NCI-H187 (cell line): Measurements from ENCODE around the gene CFAP251.
"Not testable (repeated sequence)": the region's sequence is repeated elsewhere in the genome, so short reads cannot be mapped to it uniquely, and the experiment has no call there.

Experiments
- DNase-seq, 2 experiments: peaks; one replicate each; lab custom pipeline; 2025; lab: John Stamatoyannopoulos, UW

CFAP251 gene

DNA sequence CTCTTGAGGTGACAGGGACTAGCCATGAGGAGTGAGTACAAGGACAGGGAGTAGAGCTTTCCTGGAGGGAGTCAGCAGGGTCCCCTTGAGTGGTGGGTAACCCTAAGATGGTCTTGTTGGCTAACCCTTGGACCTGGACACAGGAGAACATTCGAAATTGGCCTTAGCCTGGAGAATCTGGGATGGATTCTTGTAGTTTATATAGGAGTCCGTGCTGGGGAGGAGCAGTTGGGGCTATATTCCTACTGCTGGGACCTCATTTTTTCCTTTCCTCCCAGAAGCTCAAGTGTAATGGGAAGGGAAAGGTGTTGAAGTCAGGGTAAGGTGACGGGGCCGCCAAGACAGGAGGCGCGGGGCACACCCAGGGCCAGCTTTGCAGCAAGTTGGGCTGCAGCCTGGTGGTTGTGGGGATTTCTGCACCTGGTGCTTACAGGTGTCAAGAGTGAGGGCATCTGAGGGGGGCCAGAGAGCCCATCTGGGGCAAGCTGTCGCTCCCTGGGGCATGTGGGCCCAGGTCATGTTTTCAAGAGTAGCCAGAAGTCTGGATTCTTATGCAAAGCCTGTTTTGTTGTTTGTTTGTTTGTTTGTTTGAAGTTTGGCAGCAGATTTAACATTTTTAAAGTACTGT lies 108.4 kb downstream of the CFAP251 start:
- no peak for DNase-seq

DNA sequence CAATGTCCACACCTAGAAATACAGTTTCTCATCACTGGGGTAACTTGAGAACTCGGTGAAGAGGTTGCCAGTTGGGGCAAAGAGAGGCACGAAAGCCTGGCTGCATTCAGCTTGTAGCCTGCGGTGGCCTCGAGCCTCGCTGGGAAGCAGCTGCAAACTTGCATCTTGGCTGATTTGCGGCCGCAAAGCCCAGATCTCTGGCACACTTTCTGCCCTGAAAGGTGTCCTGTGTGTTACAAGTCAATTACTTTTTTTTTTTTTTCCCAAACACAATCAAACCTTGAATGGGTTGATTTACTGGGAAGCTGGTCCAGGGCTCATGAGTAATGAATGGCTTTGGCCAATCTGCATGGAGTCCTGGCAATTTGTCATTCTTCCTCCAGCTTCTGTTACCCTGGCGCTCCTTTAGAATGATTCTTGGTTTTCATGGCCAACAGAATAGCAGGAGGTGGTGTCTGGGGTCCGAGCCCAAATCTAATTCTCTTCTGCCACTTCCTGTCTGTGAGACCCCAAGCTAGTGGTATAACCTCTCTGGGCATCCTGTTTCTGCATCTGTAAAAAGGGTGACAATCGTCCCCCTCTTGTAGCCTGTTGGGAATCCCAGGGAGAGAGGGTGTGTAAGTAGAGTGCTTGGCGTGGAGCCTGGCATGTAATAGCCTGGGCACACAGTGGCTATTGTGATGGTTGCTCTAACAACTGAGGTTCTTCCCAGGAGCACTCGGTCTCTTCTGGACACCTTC lies 109.9 kb downstream of the CFAP251 start:
- no peak for DNase-seq

DNA sequence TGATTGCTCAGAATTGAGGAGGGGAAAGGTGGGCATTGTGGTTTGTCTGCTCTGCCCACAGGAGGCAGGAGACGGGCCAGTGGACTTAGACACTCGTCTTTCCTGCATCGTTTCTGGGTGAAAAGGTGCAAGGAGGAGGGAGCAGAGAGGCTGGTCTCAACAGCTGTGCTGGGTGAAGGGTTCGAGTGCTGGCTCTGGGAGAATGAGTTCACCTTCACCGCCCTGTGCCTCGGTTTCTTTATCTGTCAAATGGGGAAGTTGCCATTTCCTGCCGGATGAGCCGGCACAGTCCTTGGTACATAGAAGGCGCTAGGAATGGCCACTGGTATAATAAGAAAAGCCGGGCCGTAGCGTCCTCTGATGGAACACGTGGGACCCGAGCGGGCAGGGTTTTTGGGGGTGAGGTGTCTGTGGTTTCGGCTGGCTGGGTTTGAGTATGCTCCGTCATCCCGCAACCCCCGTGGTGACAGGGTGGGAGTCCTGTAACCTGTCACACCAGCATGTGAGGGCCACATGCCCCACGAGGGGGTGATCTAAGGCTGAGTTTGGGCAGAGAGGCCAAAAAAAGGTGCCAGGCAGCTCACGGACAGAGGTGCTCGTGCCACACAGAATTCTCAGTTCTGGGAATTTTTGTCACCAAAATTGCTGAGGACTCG lies 110.6 kb downstream of the CFAP251 start:
- no peak for DNase-seq

DNA sequence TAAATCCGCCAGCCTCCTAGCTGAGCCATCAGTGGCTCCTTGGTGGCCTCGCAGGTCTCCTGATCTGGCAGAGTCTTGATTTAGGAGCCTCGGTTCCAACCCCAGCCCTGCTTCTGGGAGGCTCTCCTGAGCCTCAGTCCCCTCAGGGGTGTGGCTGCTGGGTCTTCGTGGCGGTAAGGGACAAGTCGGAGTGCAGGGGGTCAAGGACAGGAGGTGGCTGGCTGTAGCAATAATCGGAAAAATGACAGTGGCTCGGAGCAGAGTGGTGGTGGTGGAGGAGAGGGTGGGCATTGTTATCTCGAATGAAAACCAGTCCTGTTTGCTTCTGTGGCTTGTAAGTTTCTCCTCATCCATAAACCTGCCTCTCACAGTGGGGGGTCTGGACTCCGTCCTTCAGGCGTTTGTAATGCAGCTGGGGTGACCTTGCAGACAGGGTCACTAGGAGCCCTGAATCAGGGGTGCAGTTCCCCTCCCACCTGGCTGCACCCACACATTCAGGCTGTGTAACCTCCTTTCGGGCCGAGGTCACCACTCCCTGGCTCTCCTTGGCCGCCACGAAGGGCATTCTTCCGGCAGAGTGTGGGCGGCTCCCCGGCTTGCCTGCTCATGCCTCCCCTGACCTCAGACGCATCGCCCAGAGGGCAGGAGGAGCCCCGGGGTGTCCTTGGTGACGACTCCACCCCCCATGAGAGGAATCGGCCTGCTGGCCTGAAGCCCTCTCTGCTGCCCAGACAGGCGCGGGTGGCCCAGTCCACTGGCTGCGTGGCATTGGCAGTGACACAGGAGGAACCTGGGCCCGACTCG lies 111.4 kb downstream of the CFAP251 start:
- DNase-seq = no peak

DNA sequence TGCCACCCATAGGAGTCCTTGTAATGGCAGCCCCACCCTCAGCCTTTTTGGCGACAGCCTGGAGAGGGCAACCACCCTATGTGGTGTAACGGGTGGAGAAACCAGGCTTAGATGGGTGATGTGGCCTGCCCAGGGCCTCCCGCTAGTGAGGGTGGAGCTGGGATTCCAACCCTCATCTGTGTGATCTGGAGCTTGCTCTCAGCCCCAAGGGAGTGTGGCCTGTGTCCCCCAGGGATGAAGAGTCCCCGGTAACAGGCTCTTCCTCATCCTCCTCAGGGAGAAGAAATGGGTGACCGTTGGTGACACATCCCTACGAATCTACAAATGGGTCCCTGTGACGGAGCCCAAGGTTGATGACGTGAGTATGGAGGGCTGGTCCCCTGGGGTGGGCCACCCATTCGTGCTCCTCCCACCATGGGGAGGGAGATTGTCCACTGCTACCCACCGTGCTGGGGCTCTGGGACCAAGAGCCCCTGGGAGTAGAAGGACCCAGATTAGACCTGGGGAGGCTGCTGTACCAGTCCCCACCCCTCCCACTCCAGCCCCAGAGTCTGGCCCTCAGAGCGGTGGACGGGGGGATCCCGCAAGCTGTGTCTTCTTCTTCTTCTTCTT lies 112.1 kb downstream of the CFAP251 start:
- DNase-seq = no peak

DNA sequence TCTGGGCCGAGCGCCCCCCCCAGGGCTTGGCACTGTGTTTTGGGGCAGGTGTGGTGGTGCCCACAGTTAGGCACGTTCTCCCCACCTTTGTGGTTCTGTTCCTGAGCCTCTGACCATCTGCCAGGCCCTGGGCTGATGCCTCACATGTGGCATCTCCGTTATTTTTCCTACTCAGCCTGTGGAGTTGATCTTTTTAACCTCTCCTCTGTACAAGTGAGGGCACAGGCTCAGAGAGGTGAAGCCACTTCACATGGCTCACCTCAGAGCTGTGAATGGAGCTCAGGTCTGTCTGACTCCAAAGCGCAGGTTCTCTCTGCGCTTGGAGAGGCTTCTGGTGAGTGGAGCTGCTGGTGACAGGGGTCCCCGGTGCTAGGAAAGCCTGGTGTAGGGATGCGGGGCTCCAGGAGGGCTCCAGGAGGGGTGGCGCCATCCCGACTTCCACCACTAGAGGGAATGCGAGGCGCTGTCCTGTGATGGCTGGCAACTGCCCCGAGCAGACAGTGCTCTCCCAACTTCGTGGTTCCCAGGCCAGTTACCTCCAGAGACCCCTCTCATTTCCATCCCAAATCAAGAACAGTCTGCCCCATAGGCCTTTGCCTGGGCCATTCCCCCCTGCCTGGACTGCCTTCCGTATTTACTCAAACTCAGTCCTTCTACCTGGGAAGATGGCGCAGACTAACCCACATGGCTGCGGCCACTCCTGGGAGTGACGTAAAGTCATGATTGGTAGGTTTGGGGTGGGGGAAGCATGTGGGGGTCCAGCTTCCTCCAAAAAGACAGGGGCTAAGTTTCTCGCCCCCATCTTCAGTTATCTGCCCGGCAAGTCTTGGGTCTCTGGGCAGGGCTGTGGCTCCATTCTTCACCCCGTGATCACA lies 113.2 kb downstream of the CFAP251 start:
- peak in 1 of 2 experiments; percentile 16 for DNase-seq

DNA sequence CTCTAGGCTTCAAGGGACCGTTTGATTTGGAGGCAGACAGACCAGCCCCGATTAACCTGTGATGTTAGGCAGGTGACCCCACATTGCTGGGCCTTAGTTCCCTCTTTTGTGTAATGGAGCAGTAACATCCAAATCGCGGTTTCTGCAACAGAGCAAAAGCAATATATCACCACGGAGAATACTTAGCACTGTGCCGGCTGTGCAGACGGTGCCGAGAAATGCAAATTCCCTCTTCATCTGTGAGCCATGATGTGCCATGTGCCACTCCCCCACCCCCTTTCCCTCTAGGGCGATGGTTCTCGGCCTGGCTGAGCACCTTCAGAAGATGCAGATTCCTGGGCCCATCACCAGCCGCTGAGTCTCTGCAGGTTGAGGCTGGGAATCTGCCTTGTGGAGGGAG lies 114.2 kb downstream of the CFAP251 start:
- DNase-seq = no peak

DNA sequence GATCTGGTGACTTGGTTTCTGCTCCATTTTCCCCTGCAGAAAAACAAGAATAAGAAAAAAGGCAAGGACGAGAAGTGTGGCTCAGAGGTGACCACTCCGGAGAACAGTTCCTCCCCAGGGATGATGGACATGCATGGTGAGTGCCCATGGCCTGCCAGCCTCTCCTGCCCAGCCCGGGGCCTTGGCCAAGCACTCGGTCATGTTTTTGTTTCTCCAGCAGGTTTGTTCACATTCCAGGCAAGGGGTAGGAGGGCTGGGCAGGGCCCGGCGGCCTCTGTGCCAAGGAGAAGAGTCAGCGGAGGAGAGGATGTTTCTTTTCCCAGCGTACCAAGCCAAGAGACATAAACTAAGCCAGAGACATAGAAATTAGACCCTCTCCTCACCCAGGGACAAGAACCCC lies 116.9 kb downstream of the CFAP251 start:
- DNase-seq = no peak

DNA sequence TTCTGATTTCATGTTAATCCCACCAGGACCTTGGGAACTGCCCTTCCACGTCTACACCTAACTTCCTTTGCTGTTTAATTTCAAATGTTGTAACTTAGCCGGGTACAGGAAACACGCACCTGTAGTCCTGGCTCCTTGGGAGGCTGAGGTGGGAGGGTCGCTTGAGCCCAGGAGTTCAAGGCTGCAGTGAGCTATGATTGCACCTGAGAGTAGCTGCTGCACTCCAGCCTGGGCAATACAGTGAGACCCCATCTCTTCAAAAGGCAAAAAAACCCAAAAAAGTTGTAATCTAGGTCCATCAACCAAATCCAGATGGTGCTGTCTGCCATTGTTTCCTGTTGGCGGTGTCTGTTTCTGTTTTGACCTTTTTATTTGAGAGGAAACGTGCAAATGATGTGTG lies 117.8 kb downstream of the CFAP251 start:
- DNase-seq = no peak

DNA sequence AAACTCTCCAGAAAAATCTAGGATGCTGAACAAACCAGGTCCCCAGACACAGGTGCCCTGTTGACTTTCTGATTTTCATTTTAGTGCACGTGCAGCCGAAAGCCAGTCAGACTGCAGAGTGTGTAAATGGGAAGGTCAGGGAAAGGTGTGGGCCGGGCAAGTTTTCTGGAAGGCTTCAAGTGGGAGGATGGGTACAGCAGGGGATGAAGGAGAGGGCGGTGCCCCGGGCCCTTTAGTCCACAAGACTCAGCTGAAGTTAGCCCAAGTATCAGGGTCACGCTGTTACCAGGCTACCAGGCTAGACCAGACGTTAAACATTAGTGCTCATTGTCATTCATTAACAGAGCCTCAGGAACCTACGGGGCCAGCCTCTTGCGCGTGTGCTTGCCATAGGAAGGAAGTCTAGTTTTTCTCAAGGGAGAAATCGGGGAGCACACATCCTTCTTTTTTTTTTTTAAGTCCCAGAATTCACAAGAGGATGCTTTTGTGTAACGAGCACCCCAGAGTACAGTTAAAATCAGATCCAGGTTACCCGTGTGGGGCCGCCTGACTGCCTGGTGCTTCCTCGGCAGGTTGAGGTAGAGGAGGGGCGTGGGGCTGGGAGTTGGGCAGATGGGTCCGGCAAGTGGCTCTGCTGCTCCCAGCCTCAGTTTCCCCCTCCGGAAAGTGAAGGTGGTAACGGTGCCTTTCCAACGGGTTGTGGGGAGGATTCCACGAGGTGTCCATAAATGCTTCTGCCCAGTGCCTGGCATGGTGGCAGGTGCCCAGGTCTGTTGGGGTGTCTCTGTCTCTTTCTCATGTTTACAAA lies 122.4 kb downstream of the CFAP251 start:
- DNase-seq = no peak

DNA sequence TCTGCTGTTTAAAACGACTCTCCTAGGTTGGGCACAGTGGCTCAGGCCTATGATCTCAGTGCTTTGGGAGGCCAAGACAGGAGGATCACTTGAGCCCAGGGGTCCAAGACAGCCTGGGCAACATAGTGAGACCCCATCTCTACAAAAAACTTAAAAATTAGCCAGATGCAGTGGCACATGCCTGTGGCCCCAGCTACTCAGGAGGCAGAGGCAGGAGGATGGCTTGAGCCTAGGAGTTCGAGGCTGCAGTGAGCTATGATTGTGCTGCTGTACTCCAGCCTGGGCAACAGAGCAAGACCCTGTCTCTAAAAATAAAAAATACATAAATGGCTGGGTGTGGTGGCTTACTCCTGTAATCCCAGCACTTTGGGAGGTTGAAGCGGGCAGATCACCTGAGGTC lies 123.1 kb downstream of the CFAP251 start:
- DNase-seq = not testable (repeated sequence)

DNA sequence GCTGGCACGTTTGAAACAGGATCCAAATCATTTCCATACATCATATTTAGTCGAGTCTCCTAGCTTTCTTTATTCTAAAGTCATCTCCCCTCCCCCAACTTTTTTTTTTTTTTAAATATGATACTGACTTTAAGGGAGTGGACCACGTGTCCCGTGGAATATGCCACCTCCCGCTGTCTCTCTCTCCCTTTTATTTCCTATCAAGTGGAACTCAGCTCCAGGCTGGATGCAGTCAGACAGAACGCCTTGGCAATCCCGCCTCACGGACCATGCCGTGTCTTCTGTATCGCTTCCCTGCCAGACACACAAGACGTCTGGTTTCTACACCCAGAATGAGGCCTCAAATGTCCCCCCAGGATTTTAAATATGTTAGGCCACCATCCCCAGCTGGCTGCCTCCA lies 124.5 kb downstream of the CFAP251 start:
- no peak for DNase-seq

DNA sequence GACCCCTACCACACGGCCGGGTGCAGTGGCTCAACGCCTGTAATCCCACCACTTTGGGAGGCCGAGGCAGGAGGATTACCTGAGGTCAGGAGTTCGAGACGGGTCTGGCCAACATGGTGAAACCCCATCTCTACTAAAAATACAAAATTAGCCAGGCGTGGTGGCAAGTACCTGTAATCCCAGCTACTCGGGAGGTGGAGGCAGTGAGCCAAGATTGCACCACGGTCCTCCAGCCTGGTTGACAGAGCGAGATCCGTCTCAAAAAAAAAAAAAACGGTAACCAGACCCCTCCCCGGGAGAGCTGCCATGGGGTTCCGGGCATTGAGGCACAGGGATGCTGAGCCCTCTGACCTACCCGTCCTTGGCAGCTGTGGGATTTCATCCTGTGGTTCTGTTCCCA lies 125.1 kb downstream of the CFAP251 start:
- no peak for DNase-seq

DNA sequence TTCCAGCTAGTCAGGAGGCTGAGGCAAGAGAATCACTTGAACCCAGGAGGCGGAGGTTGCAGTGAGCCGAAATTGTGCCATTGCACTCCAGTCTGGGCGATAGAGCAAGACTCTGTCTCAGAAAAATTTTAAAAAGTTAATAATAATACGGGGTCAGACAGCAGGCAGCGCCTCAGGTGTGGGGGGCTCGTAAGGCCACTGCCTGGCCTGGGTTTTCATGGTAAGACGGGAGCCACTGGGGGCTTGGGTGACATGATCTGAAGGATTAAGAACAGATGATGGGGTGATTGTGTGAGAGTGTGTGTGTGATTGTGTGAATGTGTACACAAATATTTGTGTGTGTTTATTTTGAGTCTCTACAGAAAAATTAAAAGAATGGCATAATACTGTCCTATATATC lies 126.9 kb downstream of the CFAP251 start:
- DNase-seq = no peak

DNA sequence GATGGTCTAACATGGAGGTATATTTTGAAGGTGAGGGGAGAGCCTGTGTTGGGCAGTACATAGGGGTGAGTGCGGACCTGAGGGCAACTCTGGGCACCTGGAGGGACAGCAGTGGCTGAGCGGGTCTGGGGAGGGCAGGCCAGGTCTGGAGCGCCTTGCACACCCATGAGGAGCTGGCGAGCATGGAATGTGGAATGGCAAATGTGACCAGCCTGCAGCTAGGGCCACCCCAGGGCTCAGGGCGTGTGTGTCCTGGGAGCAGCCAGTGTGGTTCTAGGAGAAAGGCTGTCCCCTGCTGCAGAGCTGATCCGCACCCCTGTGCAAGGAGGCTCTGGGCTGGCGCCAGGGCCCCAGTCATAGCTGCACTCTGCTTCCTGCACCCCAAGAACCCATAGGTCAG lies 127.8 kb downstream of the CFAP251 start:
- no peak for DNase-seq

DNA sequence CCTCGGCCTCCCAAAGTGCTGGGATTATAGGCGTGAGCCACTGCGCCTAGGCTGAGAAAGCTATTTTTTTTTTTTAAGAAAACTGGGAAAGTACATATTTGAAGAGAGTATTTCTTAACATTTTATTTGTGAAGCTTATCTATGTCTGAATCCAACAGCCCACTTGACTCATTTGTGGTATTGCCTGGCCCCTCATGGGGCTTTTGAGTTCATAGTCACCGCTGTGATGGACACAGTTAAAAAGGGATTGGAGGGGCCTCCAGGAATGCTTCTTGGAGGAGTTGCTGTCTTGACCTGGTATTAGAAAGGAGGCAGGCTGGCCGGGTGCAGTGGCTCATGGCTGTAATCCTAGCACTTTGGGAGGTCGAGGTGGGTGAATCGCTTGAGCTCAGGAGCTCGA lies 129.8 kb downstream of the CFAP251 start:
- no peak for DNase-seq

DNA sequence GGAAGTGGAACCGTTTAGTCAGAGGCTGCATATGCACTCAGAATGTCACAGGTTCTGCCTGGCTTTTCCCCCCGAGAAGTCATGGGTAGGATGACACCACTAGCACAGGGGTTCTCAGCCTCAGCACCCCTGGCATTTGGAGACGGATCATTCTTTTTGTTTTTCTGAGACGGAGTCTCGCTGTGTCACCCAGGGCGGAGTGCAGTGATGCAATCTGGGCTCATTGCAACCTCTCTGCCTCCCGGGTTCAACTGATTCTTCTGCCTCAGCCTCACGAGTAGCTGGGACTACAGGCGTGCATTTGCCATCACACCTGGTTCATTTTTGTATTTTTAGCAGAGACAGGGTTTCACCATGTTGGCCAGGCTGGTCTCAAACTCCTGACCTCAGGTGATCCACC lies 131.4 kb downstream of the CFAP251 start:
- DNase-seq = no peak

DNA sequence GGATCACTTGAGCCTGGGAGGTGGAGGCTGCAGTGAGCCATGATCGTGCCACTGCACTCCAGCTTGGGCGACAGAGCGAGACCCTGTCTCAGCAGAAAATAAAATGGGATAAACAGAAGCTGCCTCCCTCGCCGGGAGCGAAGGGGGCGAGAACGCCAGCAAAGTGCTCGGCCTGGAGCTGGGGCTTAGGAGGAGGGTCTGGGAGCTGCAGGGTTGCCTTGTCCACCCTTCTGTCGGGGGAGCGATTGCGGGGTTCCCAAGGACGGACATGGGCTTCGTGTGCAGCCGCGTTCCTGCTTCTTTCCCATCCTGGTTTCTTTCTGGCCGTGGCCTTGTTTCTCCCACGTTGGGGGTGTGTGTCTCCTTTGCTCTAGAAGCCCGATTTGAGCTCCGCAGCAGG lies 132.3 kb downstream of the CFAP251 start:
- DNase-seq = no peak

DNA sequence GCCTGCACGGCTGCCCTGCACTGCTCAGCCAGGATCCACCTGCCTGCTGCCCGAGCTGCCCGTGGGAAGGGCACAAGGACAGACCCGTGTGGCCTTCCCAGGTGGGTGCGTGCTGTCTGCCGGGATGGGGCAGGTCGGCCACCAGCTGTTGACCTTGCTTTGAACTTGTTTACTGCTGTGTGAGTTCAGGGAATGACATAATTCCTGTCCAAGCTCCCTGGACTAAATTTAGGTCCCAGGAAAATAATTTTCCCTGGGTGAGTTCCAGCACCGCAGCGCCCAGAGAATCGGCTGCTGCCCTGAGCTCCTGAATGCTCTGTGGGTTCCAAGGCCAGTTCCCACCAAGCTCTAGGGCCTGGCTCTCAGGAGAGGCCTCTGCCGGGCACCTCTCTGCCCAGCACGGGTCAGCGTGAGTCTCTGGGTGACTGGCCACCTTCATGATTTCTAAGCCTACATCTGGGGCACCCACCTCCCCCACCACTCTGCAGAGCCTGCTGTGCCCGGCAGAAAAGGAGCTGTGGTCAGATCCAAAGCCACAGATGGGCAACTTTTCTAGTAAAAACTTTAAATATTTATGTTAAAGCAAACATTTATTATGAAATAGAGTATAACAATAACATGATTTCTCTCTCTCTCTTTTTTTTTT lies 133.0 kb downstream of the CFAP251 start:
- DNase-seq = no peak

DNA sequence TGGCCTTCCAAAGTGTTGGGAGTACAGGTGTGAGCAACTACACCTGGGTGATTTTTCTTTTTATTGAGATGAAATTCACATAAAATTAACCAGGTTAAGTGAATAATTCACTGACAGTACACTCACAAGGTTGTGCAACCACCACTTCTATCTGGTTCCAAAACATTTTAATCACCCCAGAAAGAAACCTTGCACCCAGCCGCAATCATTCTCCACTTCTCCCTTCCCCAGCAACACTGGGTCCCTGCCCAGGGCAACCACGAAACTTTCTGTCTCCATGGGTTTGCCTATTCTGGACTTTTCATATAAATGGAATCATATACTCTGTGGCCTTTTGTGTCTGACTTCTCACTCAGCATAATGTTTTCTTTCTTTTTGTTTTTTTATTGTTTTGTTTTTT lies 133.9 kb downstream of the CFAP251 start:
- DNase-seq = no peak
